Head of caudate nucleus (tissue), 42 donors: ENCODE results near the gene LHFPL2.
"Not testable (repeated sequence)": the region's sequence is repeated elsewhere in the genome, so short reads cannot be mapped to it uniquely, and the experiment has no call there.

Source experiments
- DNase-seq, 42 donors: peaks; one replicate each; pipeline versions ENCODE4 v3.0.0 to v3.0.0-alpha.2; 2020 to 2021; ENCODE audit warnings: mixed read lengths in 7 of 42
- intact Hi-C: fragments of 100-400 bp; cut with DNase I; formaldehyde crosslinking; loops from one replicate; pipeline ENCODE4 v1.15.0; 2022

Gene LHFPL2

DNA sequence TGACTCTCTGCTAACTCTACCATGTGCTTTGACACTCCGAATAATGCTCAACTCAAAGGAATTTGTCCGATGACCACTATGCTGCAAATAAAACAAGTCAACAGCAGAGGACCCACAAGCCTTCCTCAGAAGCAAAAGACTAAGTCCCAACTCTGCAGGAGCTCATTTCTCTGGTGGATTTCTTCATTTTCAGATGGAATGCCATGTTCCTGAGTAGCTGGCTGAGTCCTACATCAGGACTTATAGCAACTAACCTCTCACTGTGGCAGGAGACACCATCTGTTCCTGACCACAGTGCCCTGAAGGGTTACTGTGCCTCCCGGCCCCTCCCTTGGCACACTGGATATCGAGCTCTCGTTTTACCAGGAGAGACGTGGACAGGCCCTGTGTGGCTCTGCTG is 20.8 kb downstream of the LHFPL2 start:
- DNase-seq: peak in 1 of 42 donors; percentile 35
- intact Hi-C loops: no loop called here

DNA sequence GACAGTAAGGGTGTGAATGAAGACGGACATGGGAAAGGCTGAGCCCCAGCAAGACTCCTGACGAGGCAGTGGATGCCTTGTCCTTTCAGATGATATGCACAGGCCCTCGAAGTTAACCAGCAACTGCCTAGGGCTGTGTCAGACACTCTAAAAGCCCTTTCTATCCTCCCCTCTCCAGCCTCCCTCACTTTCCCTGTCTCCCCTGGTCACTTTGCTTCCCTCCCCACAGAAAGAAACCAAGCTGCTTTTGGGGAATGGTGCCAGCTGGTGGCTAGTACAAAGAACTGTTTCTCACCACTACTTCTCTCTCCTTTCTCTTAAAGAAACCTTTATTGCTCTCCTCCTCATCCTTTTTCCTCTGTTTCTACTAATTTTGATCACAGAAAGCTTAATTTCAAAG is 21.4 kb downstream of the LHFPL2 start:
- DNase-seq: peak in 14 of 42 donors; percentile 22 to 71 (median 41)
- intact Hi-C loops: no loop called here

DNA sequence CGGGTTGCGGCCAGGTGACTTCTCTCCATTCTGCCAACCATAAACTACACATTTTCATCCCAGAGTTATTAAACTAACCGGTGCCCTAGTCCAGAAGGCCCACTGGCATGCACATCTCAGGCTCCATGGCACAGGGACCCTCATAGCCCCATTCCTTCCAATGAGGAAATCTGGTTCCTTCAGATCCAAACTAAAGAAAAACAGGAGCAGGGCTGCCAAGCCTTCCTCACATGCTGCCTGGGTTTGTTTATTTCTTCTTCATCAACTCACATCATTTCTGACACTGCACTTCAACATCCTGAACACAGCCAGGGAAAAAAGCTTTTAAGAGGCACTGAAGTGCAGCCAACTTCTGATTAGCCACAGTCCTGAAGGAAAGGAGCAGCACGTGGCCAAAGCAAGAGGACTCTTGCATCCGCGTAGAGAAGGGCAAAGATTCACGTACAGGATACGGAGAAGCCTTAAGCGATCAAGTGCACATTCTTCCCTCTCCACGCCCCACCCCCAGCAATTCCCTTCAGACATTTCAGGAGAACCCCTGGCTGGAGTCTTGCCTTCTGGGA is 22.5 kb downstream of the LHFPL2 start:
- DNase-seq: peak in 2 of 42 donors; percentile 17 to 40
- intact Hi-C loops: no loop called here

DNA sequence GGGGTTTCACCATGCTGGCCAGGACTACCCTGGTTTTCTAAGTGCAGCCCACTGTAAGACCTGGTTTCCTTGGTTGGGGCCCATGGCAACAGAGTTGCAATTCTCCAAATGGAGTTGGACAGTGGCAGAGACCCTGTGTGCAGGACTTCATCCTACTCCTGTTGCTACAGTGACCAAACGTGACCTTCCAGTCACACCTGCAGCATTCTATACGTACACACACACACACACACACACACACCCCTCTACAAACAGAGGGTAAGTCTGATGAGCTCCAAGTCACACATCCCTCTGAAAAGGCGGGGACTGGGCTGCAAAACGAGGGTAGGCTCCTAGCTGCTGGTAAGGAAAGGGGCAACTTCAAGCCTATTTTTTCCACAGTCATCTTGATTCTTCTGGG is 23.6 kb downstream of the LHFPL2 start:
- peak in 1 of 42 donors; percentile 17 for DNase-seq
- intact Hi-C loops: no loop called here

DNA sequence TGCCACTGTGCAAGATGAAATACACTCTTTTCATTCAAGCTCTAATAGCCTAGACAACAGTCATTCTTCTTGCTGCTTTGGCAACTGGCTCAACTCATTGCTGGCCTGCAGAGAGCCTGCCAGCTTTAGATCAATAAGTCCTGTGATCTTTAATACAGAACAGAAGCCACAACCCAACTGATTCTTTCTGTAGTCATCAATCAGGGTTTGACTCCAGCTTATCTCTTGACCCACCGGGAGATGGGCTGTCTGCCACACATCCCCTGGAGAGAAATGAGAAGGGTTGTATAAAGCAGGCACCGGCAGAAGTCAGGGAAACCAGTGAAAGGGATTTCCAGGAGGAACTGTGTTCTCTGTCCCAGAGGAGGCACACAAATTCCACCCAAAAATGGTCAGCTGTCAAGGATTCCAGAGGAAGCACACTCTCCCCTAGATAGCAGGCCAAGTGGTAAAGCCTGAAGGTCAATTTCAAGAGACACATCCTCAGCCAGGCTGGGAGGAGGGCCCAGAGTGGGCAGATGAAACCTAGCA is 24.5 kb downstream of the LHFPL2 start:
- intact Hi-C loops: no loop called here
- DNase-seq: peak in 1 of 42 donors; percentile 43

DNA sequence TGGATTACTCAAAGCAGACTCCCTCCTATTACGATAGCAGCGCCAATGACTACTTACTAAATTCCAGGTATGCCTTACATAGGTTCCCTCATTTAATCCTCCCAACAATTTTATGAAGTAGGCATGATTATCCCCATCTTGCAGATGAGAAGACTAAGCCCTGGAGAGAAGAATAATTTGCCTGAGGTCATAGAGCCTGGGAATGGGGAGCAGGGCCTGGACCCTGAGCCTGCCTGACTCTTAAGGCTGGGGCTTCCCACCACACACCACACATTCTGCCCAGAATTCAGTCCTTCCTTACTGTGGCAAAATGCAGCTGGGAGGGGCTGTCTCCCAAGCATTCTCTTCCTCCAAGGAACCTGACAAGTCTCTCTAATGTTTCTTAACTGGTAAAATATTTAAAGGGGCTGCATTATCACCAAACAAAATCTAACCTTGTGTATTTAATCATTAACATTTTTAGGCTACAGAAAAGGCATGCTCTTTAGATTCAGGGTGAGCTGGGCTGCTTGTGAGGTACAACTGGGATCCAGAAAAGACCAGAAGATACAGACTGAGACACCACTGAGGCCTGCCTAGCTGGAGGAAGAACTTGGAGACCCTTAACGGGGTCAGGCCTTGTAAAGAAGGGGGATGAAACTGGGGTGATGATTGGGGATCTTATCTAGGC is 26.1 kb downstream of the LHFPL2 start:
- intact Hi-C loops: no loop called here

DNA sequence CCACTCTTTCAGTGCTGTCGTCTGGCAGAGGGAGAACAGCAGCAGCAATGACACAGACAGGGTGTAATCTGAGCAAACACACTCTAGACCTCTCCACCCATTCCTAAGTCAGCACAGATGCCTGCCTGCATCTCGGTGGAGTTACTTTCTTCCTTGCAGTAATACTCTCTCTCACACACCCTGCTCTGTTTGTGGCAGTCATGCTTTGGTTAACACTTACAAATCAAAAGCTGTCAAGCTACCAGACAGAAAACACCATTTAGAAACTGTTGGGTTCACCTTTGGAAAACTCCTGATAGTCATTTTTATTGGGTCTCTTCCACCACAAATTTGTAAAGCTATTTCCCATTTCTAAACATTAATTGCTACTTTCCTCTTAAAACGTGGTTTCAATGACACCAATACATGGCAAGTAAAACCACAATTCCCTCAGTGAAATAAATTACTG is 27.3 kb downstream of the LHFPL2 start:
- DNase-seq: no peak
- intact Hi-C loops: no loop called here

More for the DNA sequence above, 26.1 kb downstream of the LHFPL2 start:
- DNase-seq: no peak

DNA sequence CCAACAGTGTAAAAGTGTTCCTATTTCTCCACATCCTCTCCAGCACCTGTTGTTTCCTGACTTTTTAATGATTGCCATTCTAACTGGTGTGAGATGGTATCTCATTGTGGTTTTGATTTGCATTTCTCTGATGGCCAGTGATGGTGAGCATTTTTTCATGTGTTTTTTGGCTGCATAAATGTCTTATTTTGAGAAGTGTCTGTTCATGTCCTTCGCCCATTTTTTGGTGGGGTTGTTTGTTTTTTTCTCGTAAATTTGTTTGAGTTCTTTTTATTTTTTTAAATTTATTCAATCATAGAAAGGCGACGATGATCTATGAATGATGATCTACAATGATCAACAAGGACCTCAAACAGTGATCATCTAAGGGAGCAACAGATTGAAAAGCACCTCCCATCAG is 28.5 kb downstream of the LHFPL2 start:
- DNase-seq, intact Hi-C loops: not testable (repeated sequence)

DNA sequence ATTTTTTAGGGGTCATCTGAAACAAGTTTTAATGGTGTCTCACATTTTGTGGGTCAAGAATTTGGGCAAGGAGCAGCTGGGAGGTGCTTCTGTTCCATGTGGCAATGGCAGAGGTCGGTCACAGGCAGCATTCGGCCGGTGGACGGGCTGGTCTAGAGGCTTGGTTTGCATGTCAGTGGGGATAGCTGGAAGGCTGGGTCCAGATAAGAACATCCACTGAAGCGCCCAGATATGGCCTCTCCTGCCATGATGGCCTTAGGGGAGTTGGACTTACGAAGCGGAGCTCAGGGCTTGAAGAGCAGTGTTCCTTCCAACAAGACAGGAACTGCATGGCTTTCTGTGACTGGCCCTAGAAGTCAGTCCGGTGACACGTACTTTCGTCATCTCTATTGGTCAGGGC is 30.3 kb downstream of the LHFPL2 start:
- DNase-seq: no peak
- intact Hi-C loops: no loop called here

DNA sequence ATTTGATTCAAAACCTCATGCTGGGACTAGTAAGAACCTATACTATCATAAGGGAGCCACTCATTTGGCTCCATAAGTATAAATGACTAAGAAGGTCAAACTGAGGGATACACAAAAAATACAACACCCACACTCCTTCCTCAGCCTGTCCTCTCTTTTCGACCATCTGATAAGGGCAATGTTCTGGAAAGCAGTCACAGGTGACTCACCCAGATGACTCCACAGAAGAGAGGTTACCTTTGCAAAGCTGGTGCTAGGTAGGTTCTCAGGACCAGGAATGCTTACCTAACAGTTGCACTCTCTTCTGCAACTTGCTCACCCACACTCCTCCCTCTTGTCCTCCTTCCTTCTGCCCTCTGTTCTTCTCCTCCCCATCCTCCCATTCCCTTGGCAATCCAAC is 32.9 kb downstream of the LHFPL2 start:
- intact Hi-C loops: no loop called here

DNA sequence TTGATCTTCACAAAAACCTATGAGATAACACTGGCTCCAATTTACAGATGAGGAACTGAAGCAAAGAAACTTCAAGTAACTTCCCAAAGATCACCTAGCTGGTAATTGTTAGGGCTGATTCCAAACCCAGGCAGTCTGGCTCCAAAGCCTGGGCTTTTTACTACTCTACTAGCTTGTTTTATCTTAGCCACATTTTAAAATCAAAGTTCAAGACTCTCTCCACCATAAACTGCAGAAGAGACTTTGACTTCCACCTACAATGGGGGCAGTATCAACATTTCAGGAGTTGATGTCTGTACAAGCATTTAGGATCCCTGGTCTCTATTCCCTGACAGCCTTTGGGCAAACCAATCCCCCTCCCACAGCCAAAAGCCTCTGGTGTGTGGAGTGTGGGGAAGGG is 33.8 kb downstream of the LHFPL2 start:
- no peak for DNase-seq
- intact Hi-C loops: no loop called here

More for the DNA sequence above, 32.9 kb downstream of the LHFPL2 start:
- DNase-seq: no peak

DNA sequence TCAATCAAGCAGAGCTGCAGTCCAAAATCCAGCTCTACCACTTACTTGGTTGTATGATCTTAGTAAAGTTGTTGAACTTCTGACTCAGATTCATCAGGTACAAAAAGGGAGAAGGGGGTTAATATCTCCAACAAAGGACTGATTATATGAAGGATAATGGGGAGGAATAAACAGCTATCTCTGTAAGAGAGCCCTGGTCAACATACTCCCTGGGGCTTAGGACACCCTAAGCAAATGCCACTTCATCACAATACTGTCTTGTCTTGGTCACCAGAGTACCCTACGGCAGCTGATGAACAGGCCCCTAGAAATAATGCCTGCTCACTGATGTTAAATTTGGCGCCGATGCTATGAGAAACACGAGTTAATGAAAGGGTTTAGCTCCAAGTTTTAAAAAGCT is 34.8 kb downstream of the LHFPL2 start:
- intact Hi-C loops: no loop called here

DNA sequence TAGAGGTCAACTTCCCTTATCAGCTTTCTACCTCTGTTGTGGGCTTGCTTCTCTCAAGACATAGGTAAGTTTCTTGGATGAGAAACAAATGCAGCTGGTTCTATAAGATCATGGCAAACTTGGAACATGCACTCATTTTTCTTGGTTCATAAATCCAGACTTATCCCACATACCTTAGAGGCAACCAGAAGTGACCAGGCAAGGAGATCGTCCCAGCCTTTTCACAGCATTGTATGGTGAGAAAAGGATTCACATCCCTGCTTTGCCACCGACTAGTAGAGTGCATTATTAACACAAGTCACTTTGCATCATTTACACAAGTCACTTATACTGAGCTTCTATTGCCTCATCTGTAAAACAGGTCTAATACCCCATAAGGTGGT is 35.4 kb downstream of the LHFPL2 start:
- intact Hi-C loops: no loop called here
- DNase-seq: no peak

More for the DNA sequence above, 34.8 kb downstream of the LHFPL2 start:
- no peak for DNase-seq

DNA sequence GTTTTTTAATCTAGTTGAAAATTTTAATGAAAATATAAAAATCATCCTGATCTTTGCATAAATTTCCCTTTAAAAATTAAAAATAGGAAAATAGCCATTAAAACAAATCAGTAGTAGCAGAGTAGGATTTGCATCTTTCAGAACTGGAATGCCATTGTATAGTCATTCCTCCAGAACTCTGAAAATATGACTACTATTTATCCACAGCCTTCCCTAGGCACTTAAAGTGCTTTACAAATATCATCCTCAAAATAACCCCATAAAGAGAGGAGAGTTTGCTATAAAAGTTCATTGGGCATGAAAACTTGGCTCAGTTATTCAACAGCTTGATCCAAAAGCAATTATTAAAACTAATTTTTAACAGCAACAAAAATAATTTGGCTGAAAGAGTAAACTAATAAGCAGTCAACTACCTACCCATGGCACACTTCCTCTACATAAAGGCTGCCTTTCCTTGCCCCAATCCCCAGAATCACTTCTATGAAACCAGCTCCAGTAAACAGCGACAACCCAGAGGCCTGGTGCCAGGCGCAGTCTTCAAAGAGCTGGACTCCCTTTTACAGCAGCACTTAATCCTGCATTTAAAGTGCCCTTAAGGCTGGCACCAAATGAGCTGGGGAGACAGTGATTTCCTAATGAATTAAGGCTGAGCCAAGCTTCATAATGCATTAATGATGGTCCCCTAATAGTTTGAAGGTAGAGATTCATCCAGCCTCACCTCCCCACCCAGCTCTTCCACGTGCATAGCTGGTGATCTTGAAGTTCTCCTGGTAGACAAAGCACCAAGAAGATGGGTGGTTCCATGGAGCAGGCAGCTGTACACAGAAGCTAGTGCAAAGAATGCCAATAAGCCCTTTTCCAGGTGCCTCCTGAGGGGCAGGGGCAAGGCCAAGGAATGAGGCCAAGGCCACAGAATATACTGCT is 36.1 kb downstream of the LHFPL2 start:
- intact Hi-C loops: no loop called here
- DNase-seq: peak in 12 of 42 donors; percentile 27 to 61 (median 34)

DNA sequence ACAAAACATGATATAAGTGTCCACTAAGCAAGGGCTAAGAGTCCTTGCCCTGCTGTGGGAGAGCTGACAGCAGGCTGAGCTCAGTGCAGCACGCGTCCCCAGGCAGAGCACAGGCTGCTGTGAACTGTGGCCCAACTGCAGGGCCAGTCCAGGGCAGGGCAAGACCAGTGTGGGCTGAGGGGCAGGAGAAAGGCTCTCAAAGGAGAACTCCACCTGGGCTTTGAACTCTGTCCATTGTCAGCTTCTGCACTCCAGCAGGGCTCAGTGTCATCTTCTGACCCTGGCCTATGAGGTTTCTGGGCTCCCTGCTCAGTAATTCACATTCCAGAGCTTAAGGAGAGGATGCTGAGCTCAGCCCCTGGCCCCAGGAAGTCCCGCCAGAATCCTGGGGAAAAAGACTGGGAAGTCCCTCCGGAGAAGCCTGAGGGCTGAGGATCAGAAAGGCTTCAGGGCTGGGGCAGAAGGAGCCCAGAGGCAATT is 37.4 kb downstream of the LHFPL2 start:
- intact Hi-C loops: no loop called here
- DNase-seq: no peak

DNA sequence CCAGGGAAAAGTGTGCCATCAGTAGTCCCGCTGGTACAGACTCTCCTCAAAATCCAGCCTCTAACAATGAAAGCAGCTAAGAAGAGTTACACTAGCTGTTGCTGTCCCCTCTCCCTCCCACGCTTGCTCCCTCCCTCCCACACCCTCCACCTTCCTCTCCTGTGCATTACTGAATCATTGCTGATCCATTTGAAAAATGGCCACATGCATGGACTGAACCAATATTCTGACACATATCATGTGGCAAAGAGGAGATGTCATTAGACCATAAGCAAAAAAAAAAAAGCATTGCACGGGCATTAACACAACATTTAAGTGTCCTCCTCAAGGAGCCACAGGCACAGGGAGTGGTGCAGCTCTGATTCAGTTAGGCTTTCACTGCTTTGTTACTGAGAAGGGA is 37.9 kb downstream of the LHFPL2 start:
- intact Hi-C loops: no loop called here
- DNase-seq: no peak

DNA sequence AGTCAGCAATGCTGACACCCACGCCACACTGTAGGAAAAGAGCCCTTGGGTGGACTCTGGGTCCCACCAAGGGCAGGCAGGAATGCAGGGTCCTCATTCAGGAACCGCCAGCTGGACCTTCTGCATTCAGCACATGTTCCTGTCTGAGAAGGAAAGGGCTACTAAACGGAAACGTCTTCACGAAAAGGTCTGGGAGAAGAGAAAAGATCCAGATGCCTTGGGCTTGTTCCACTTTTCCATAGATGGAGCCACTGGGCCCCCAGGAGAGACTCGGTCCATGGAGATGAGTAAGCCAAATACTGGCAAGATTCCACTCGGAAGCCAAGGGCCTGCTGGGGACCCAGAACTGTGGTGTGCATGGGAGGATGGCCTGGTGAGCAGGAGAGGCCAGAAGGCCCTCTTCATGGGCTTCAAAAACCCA is 38.4 kb downstream of the LHFPL2 start:
- no peak for DNase-seq
- intact Hi-C loops: no loop called here

DNA sequence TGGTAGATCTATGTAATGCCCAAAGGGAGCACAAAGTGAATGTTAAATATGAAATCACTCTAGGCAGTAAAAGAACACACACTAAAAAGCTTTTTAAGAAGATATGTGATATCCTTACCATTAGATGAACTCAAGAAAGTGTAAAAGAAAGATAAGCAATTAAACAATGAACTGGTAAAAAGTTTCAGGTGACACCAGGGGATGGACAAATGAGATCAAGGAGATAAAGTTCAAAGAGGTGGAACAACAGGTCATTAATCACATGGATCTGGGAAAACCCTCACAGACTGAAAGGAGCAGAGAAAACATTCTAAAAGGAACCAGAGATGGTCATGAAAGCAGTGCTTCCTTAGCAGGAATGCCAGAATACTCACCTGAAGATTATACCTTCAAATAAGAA is 40.7 kb downstream of the LHFPL2 start:
- DNase-seq: no peak
- intact Hi-C loops: no loop called here

DNA sequence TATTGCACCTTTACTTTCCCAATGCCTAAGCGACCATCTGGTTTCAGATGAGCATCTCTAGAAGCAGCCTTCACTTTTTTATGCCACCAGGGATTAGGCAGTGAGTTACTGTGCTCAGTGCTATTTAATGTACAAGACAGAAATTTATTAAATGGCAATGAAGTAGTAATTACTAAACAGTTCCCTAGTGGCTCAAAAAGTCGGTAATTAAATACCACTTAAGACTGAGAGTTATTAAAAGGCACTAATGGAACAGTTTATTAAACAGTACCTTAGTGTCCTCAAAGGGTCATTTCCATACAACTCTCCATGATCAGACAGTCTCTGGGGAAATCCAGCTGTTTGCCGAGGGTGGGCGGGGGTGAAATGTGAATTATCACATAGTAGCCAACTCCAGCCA is 42.3 kb downstream of the LHFPL2 start:
- DNase-seq: no peak
- intact Hi-C loops: no loop called here

DNA sequence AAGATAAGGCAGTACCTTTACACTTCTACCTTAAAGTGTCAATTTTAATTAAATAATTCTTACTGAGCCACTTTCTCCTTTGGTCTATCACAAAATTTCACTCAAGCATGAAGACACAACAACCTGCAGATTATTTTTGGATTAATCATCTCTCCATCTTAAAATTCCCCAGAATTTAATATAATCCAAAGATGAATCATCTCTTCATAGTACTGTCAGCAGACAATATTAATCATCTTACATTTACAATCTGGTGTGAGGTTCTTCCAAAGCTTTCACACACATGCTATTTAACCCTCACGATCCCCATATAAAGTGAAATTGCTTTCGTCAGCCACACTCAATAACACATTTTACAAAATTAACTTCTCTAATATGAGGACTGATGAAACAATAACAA is 43.0 kb downstream of the LHFPL2 start:
- intact Hi-C loops: no loop called here

More for the DNA sequence above, 43.0 kb downstream of the LHFPL2 start:
- no peak for DNase-seq
